MM.1S (cell line): ENCODE results near the gene DDX52.

Source experiments
- DNase-seq: peaks from one replicate; pipeline ENCODE4 v3.0.0-alpha.2; 2015
- H2AFZ ChIP-seq: fragments of 300-600 bp; sonication (generic); 2 replicates; pipeline ENCODE4 v1.6.0; 2016; ENCODE audit warnings: antibody characterized with exemption, low read length
- H3F3A ChIP-seq: fragments of 300-600 bp; sonication (generic); 2 replicates; pipeline ENCODE4 v1.6.1; 2016; ENCODE audit warnings: mild to moderate bottlenecking, antibody characterized with exemption, low read length, moderate library complexity, mixed read lengths; ENCODE audit not compliant: insufficient read depth
- H3K27ac ChIP-seq: fragments of 300-600 bp; sonication (generic); 2 replicates; pipeline ENCODE4 v1.5.1; 2016; ENCODE audit warnings: mild to moderate bottlenecking, low read length
- H3K27me3 ChIP-seq: fragments of 300-600 bp; sonication (generic); replicated peaks from 2 replicates; pipeline ENCODE4 v1.6.0; 2016; ENCODE audit warnings: low read length; ENCODE audit not compliant: insufficient read depth
- H3K36me3 ChIP-seq: fragments of 300-600 bp; sonication (generic); replicated peaks from 2 replicates; pipeline ENCODE4 v1.6.1; 2016; ENCODE audit warnings: mild to moderate bottlenecking, low read length, mixed read lengths; ENCODE audit not compliant: insufficient read depth
- H3K4me1 ChIP-seq: fragments of 300-600 bp; sonication (generic); 2 replicates; pipeline ENCODE4 v1.6.1; 2016; ENCODE audit warnings: low read length, mixed read lengths
- H3K4me2 ChIP-seq: fragments of 300-600 bp; sonication (generic); 2 replicates; pipeline ENCODE4 v1.6.0; 2016; ENCODE audit warnings: low read depth, low read length
- H3K4me3 ChIP-seq: fragments of 300-600 bp; sonication (generic); 2 replicates; pipeline ENCODE4 v1.5.1; 2016; ENCODE audit warnings: low read length, mixed read lengths
- H3K79me2 ChIP-seq: fragments of 300-600 bp; sonication (generic); 2 replicates; pipeline ENCODE4 v1.6.1; 2016; ENCODE audit warnings: mixed run types, low read length, mixed read lengths
- H3K9ac ChIP-seq: fragments of 300-600 bp; sonication (generic); 2 replicates; pipeline ENCODE4 v1.6.1; 2016; ENCODE audit warnings: low read length, mixed read lengths
- H3K9me2 ChIP-seq: fragments of 300-600 bp; sonication (generic); replicated peaks from 2 replicates; pipeline ENCODE4 v1.6.1; 2016; ENCODE audit warnings: mild to moderate bottlenecking, low read length, mixed read lengths; ENCODE audit not compliant: insufficient read depth
- H3K9me3 ChIP-seq: fragments of 300-600 bp; sonication (generic); replicated peaks from 2 replicates; pipeline ENCODE4 v1.6.1; 2016; ENCODE audit warnings: mild to moderate bottlenecking, low read length, mixed read lengths; ENCODE audit not compliant: insufficient read depth
- H4K20me1 ChIP-seq: fragments of 300-600 bp; sonication (generic); 2 replicates; pipeline ENCODE4 v1.6.1; 2016; ENCODE audit warnings: mild to moderate bottlenecking, low read length, moderate library complexity, mixed read lengths; ENCODE audit not compliant: insufficient read depth
- CTCF ChIP-seq: fragments of 300-600 bp; sonication (generic); IDR thresholded peaks from 2 replicates; pipeline ENCODE4 v1.5.1; 2016; ENCODE audit warnings: antibody characterized with exemption, low read length, mixed read lengths
- EZH2 ChIP-seq: fragments of 300-600 bp; sonication (generic); optimal IDR thresholded peaks from 2 replicates; pipeline ENCODE3; 2017; ENCODE audit warnings: low read depth, mild to moderate bottlenecking, antibody characterized with exemption, low read length, mixed read lengths
- EZH2phosphoT487 ChIP-seq: fragments of 300-600 bp; sonication (generic); IDR thresholded peaks from 2 replicates; pipeline ENCODE4 v1.6.1; 2018; ENCODE audit warnings: antibody characterized with exemption, low read length

The DDX52 gene

GRCh38 chr17:37585066-37585465, 58.2 kb downstream of the DDX52 start:
- Histone ChIP-seq H3K27ac (no peak overlapping the region), H3K4me2 (no peak overlapping the region), H3K9ac (no peak overlapping the region), H3K9me3 (no peaks in the 10 kb centered on the region), H3K36me3 (peaks cover 16% of the 10 kb centered on the region), H3K4me3 (no peak overlapping the region), H3F3A (no peaks in the 10 kb centered on the region), H2AFZ (no peak overlapping the region), H3K27me3 (no peaks in the 10 kb centered on the region), H3K4me1 (no peaks in the 10 kb centered on the region), H4K20me1 (no peaks in the 10 kb centered on the region; the same call in 1 of the 2 replicates), H3K9me2 (no peaks in the 10 kb centered on the region), H3K79me2 (peaks cover 32% of the 10 kb centered on the region)
- TF ChIP-seq EZH2phosphoT487 (no peak), EZH2 (no peak), CTCF (no peak)
- DNase-seq, result no peak

GRCh38 chr17:37576281-37576680, 67.0 kb downstream of the DDX52 start:
- no peak for DNase-seq
- H3F3A ChIP-seq, result no peaks in the 10 kb centered on the region
- H3K4me2 ChIP-seq, result no peak overlapping the region
- no peak overlapping the region for H3K27ac ChIP-seq
- TF ChIP-seq EZH2phosphoT487 (no peak), CTCF (no peak), EZH2 (no peak)
- no peak overlapping the region for H2AFZ ChIP-seq
- H3K36me3 ChIP-seq, result no peaks in the 10 kb centered on the region; the same call in 1 of the 2 replicates
- no peak overlapping the region for H3K4me3 ChIP-seq
- H3K79me2 ChIP-seq, result no peaks in the 10 kb centered on the region
- H3K9me3 ChIP-seq, result no peaks in the 10 kb centered on the region
- H3K9me2 ChIP-seq, result no peaks in the 10 kb centered on the region
- H3K9ac ChIP-seq, result no peak overlapping the region
- H3K4me1 ChIP-seq, result no peaks in the 10 kb centered on the region
- no peaks in the 10 kb centered on the region for H4K20me1 ChIP-seq
- no peaks in the 10 kb centered on the region for H3K27me3 ChIP-seq

- H4K20me1 ChIP-seq, result no peaks in the 10 kb centered on the region
- no peaks in the 10 kb centered on the region for H3K79me2 ChIP-seq
- H3K4me2 ChIP-seq, result no peak overlapping the region
- no peaks in the 10 kb centered on the region for H3F3A ChIP-seq
- peaks cover 11% of the 10 kb centered on the region; the same call in 1 of the 2 replicates for H3K36me3 ChIP-seq
- TF ChIP-seq CTCF, result no peak
- H3K9ac ChIP-seq, result no peak overlapping the region
- H3K4me1 ChIP-seq, result no peaks in the 10 kb centered on the region
- no peak overlapping the region for H2AFZ ChIP-seq
- H3K27ac ChIP-seq, result no peak overlapping the region
- no peaks in the 10 kb centered on the region for H3K9me3 ChIP-seq
- no peak overlapping the region for H3K4me3 ChIP-seq
- H3K27me3 ChIP-seq, result no peaks in the 10 kb centered on the region
- DNase-seq, result no peak
- H3K9me2 ChIP-seq, result no peaks in the 10 kb centered on the region
Measured at GRCh38 chr17:37574427-37574826, 68.8 kb downstream of the DDX52 start.

- Histone ChIP-seq H2AFZ (no peak overlapping the region), H3K9me2 (no peaks in the 10 kb centered on the region), H3K9me3 (no peaks in the 10 kb centered on the region), H3K27ac (no peak overlapping the region), H4K20me1 (no peaks in the 10 kb centered on the region), H3F3A (no peaks in the 10 kb centered on the region), H3K36me3 (peaks cover 17% of the 10 kb centered on the region), H3K9ac (no peak overlapping the region), H3K27me3 (no peaks in the 10 kb centered on the region), H3K4me3 (no peak overlapping the region), H3K4me2 (no peak overlapping the region), H3K79me2 (no peaks in the 10 kb centered on the region), H3K4me1 (no peaks in the 10 kb centered on the region)
- DNase-seq, result no peak
- TF ChIP-seq EZH2phosphoT487, result no peak
- TF ChIP-seq CTCF, result no peak
- TF ChIP-seq EZH2, result no peak
Measured at GRCh38 chr17:37571674-37572073, 71.6 kb downstream of the DDX52 start.
